HG02885 (cell line): Measurements from ENCODE around the gene EVPL.
"Not testable (repeated sequence)": the region's sequence is repeated elsewhere in the genome, so short reads cannot be mapped to it uniquely, and the experiment has no call there.

Experiments
- ATAC-seq: cut with Tn5 transposase; IDR thresholded peaks from one replicate; pipeline ENCODE4 v1.9.1; 2021; ENCODE audit warnings: mild to moderate bottlenecking; ENCODE audit not compliant: unreplicated experiment, poor library complexity

Gene EVPL

DNA sequence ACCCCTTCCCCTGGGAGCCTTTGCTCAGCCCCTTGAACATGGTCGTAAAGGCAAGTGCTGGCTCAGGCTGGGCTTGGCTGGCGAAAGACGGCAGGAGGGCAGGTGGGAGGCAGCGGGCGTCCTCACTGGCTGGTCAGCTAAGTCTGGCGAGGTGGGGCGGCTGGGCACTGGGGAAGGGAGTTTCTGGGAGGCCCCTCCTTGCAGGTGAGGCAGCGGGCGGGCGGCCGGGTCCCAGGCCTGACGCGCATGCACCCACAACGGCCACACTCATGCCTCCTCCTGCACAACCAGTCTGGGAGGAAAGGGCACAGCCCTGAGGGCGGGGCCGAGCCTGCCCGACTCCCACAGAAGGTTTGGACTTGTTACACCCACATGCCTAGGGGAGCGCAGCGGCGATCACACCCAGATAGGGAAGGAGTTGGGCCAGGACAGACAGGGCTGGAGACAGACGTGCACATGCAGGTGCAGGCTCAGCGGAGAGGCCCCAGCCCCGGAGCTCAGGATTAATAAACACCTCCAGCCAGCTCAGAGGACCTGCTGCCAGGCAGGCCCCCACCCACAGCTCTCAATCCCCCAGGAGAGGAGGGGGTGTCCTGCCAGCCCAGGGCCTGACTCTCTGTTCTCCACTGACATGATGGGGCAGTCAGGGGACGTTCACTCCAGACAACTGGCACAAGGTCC, at the start of gene EVPL:
Gene EVPL (minus strand): TSS at position 148 of the 681 bp plus-strand sequence. CDS start 108 bp downstream, at position 40.
- ATAC-seq = no peak

DNA sequence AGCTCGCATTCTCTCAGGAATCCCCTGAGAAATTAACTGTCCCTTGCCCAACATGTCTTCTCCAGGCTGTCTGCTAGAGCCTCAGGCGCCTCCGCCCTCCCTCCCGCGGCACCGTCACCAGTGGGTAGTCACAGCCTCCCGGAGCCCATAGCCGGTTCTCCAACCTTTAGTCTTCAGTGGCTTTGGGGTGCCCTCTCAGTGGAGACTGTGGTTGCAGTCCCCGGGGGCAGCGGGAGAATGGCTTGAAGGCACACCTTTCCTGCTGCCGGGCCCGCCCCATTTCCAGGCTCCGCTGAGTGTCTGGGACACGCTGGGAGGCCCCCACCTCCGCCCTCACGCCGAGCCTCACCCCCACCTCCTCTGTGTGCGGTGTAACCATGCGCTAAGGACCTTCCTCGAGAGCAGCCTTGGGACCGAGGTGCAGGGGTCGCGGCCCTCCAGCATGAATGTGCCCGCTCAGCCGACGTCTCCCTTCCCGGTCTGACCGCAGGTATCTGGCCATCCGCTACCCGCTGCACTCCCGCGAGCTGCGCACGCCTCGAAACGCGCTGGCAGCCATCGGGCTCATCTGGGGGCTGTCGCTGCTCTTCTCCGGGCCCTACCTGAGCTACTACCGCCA, 49.1 kb upstream of the EVPL start:
- no peak for ATAC-seq

DNA sequence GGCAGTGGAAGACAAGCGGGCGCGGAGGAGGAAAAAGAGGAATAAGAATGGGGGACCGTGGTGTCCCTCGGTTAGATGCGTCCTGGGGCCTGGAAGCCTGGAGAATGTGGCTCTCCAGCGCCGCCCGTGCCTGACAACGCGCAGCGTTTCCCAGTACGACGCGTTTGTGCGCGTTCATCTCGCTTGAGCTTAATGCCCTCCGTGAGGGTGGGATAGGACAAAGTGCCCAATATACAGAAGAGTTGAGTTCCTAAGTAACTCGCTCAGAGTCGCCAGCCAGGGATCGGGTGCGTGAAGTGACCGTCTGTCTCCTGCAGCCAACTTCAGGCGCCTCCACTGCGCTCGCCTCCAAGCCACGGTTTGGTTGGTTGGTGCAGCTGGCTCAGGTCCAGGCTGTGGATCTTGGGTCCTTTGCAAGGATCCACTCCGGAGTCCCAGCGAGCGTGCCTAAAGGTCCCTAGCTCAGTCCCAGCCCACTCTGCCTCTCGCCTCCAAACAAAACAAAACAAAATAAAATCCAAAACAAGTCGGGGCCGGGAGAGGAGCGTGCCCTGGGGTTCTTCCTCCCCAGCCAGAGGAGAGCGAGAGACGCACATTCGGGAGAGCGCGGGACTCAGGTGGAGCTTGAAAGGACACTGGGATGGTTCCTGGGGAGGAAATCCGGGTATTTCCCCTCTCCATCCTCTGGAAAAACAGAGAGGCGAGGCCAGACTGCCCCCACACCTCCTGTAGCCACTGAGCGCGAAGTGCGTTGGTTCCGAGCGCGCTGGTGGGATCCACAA, 48.4 kb upstream of the EVPL start:
- no peak for ATAC-seq

DNA sequence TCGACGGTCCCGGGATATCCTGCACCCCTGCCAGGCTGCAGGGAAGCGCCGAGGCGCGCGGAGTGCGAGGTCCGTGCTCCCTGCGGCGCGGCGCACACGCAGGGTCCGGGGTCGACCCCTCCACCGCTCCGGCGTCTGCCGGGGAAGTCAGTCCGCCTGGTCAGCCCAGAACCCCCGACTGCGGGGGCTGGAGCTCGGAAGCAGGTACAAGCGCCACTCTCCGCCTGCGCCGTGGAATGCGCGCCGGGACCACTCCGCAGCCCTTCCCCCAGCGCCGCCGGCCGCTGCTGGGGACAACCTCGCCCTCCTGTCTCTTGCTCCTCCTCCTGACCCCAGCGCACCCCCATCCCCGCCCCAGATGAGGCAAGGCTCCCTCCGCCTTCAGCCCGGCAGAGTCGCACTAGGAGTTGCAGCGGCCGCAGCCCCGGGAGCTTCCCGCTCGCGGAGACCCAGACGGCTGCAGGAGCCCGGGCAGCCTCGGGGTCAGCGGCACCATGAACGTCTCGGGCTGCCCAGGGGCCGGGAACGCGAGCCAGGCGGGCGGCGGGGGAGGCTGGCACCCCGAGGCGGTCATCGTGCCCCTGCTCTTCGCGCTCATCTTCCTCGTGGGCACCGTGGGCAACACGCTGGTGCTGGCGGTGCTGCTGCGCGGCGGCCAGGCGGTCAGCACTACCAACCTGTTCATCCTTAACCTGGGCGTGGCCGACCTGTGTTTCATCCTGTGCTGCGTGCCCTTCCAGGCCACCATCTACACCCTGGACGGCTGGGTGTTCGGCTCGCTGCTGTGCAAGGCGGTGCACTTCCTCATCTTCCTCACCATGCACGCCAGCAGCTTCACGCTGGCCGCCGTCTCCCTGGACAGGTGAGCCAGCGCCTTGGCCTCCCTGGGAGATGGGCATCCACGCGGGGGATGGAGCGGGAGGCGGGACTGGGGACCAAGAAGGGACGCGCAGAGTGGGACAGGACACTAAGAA, 47.6 kb upstream of the EVPL start, which contains the start of gene GALR2:
Gene GALR2 (plus strand): TSS at position 392 of the 974 bp plus-strand sequence. CDS start 103 bp downstream, at position 495.
- no peak for ATAC-seq

DNA sequence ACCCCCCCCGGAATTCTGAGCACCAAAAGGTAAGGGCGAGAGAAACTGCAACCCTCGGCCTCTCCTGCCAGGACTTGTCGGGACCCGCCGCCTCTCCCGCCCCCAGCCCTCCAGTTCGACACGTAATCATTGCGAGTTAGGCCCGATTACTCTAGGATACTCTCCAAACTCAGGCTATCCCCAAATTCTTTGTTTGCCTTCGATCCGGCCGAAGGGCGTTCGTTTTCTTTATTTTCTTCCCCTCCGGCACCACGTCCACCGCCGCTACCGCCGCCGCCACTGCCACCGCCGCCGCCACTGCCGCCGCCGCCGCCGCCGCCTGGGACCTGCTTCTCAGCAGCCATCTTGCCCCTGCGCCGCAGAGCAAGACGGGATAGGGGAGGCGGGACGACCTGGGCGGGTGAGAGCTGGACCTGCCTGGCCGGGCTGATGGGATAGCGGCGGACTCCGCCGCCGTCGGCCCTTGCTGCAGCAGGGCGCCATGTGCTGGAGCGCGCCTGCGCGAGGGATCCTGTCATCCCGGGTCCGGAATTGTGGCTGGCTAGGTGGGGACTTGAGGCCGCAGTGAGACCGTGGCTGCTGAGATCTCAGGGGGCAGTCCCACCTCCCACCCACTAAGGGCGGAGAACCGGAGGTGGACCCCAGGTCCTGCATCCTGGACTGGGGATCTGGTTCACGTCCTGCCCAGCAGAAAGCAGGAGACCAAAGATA, 45.2 kb upstream of the EVPL start, which contains the start of gene SRP68:
Gene SRP68 (minus strand): TSS at position 370 of the 711 bp plus-strand sequence. CDS start 26 bp downstream, at position 344.
- ATAC-seq = peak; percentile 96

DNA sequence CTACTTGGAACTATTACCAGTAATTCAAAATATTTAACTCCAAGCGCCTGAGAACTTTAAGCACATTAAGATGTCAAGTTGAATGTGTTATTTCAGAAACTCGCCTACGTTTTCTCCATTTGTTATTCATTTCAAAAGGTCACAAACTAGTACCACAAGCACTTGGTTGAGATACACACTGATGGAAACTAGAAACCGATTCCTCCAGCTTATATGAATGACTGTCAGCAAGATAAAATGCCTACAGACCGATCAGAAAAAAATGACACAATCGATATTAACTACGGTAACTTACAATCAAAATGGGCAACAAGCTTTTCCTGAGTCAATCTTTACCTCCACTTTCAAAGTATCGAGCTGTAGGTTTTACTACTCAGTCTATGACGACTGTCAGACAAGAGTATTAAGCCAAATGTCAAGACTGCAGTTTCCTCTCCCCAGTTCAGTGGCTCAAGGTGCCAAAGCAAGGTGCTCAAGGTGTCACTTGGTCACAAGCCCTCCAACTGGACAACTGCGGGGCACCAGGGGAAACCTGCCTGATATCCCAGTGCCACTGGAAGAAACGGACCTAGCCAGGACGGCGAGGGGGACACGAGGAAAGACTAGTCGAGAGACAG, 44.5 kb upstream of the EVPL start:
- no peak for ATAC-seq

DNA sequence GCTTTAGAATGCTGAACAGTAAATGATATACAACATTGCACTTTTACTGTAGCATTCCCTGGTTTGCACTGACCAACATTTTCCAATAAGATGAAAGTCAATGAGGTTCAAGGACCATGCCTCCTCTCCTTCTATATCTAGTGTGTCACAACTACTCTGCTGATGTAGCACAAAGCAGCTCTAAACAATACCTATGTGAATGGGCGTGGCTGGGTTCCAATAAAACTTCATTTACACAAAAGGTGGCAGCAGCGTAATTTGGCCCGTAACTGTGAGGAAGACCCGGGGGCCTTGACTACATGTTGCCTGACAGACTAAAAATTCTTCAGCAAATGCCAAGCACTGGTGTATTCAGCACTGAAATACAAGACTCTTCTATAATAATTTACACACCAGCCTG, 38.7 kb upstream of the EVPL start:
- ATAC-seq = no peak

DNA sequence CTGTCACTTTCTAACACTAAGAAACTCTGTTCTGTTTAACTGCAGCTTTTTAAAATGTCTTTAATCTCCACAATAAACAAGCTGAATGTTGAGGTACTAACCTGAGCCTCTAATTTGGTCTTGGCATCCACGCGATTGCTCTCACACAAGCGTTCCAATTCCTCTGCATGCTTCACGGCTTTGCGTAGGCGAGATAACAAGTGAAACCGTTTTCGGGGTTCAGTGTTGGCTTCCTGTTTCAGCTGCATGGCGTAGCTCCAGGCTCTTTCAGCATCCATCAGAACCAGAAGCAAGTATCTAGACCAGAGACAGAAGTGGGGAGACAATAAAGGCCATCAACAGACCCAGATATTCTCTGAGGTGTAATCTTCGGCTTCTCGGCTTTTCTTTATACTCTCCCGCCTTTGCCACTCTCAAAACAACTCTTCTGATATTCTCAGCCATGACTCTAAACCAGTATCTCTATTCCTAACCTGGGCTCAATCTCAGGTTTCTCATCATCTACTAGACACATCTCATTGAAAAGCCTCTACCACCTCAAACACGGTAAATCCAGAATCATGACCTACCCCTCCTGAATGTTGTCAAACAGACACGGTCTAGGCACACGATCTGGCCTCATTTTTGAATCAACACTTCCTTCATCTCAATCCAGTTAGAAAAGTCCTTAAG, 36.9 kb upstream of the EVPL start:
- ATAC-seq = peak; percentile 56

DNA sequence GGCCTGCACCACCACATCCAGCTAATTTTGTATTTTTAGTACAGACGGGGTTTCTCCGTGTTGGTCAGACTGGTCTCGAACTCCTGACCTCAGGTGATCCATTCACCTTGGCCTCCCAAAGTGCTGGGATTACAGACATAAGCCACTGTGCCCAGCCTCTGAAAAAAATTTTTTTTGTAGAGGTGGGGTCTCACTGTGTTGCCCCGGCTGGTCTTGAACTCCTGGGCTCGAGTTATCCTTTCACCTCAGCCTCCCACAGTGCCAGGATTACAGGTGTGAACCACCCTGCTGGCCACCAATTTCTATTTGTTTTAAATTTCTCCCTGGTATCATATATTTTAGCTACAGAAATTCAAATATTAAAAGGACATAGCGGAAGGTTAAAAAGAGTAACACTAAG, 31.2 kb upstream of the EVPL start:
- not testable (repeated sequence) for ATAC-seq

DNA sequence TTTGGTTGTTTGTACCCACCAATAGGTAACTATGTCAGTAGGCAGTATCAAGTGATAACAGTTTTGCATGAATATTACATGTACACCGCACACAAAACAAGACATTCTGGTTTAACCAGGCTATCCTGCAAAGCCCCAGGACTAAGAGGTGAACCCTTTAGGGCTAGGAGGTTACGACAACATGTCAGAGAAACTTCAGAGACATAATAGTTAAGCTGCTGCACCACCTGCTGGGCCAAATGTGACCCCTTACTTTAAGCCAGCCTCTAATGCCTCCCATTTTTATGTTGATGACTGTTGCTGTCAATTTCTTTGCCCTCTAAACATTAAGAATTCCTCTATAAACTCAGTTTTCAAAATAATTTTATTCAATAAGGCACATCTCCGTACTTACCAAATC, 29.8 kb upstream of the EVPL start:
- no peak for ATAC-seq

DNA sequence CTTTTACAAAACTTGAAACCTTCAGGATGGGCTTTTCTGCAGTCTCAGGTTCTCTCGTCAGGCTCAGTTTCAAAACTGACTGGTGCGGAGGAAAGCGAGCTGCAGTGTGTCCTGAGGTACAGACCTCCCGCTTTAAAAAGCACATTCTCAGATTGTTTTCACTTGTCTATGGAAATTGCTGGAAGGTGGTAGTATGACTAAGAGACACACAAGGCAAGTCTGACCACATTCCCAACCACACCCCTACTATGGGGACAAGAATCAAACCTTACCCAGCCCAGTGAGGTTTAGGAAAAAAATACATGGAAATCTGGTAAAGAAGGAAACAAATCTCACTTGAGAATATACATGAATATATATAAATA, 27.0 kb upstream of the EVPL start:
- no peak for ATAC-seq

DNA sequence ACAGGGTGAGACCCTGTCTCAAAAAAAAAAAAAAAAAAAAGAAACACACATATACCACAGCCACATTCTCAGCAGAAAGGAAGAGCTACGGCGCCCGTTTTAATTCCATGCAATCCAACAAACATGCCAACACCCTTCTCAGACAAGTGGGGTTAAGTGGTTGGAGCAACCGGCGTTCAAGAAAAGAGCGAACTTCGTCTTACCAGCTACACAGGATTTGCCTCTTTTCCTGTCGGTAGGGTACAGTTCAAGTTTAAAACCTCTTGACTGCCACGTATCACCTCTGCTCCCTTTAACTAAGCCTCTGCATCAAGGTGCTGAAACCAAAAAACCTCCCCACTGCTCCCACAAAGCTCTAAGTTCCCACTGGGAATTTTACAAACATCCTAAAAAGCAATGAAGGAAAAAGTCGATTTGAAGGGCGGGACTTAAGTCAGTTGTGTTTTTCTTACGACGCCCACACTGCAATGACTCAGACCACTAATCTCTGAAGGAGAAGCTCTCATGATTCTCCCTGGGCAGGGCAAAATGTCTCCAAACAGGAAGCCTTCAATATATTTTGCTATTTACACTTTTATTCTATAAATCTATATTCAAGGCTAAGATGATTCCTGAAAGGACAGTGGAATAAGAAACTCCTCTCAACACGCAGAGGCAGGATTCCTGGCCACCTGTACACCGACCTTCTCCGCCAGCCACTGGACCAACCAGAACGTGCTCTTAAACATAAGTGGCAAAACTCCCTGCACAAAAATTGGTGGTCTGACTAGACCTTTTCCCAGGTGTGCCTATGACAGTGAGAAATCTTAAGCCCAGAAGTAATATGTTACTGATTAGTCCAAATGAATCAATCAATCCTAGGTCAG, 26.4 kb upstream of the EVPL start:
- ATAC-seq = no peak

DNA sequence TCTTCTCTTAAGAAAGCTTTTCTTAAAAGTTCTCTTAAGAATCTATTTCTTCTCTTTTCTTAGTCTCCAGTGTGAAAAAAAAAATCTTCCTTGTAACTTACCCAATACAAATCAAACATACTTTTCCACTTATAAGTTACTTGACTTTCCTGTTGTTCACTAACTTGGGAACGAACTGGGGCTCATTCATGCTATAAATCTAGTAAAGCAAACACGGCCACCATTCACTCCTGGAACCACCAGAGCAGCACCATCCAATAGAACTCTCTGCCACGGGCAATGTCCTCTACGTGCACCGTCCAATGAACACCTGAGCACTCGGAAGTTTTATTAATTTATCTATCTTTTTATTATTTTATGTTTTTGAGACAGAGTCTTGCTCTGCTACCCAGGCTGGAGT, 24.5 kb upstream of the EVPL start:
- ATAC-seq = no peak

DNA sequence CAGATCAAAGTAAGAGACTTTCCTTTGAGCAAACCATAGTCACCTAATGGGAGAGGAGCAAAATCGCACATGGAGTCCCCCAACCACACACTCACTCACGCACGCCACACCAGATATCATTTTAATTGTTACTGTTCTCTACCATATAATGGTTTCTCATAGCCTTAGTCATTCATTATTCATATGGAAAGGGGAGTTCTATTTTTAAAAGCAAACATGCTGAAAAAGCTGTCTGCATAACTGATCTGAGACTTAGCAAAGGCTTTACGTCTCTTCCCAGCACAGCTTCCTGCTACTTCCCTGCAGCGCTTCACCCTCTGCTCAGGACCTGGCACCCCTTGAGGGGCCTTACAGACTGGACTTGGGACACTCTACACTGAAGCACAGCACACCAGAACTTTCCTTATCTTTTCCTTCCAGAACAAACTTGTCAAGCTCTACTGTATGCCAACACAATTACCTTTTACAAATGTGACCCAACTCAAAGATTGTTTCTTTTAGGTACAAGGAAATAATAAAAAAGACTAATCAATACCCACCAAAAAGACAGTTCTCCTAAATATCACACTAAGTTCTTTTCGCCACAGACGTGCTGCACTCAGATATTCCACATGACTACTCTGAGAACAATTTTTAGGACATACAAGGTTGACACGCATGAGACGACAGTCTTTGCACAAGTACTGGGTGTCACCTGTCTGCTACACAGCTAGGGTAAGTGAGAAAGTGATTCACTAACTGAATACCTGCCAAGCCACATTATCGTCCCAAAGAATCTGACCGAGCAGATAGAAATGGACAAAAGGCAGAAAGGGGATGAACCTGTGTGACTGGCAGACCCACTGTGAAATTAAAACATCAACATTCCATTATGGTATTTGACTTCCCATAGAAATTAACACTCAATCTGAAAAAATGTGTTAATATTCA, 23.7 kb upstream of the EVPL start:
- no peak for ATAC-seq

DNA sequence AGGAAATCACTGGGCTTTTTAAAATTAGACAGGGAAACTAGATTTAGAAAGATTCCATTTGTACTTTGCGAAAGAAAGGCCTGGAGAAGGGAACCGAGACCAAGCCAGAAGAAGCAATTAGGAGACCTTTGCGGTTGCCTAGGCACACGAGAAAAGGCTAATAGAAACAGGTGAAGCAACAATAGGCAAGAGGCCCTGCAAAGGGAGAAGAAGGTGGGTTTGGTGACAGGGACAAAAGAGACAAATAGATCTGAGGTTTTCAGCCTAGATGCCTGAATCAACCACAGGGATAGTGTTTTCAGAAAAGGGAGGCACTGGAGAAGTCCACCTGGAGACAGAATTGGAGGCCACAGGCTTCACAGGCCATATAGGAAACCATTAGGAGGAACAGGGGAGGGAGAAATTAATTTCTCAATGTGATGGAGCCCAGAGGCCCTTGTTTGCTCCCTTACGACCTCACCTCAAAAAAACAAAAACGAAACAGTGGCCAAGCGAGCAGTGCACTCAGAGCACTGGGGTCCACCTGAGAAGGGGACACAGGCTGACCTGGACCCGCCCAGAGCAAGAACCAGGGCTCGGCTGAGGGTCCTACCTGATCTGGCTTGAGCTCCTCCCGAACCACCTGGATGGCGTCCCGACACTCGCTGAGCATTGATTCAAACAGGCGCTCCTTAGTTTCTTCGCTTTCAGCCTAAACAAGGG, 22.9 kb upstream of the EVPL start:
- no peak for ATAC-seq

DNA sequence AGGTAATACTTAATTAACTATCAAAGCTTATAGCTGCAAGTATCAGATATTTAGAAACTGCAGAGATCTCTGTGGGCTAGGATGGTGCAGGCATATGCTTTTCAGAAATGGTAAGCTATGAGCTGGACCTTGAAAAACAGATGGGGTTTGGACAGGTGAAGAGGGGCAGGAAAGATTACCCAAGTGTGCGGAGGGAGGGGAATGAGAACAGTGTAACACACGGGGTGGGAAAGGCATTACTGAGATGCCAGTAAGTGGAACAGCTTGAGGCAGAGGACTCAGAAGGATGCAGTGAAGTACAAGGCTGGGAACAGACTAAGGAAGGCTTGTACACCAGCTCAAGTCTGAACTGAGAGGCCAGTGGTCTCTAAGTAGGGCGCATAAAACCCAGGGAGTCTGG, 22.1 kb upstream of the EVPL start:
- ATAC-seq = no peak
